Stimulated activated CD8-positive, alpha-beta memory T cell treated with anti-CD3 and anti-CD28 coated beads, Interleukin-2, amount 100 ng/mL, for 1 hour (primary cell): Measurements from ENCODE around the gene PKP3.

Source experiments
- DNase-seq, 2 donors: peaks; one replicate each; pipeline ENCODE4 v3.0.0-alpha.2; 2020; ENCODE audit warnings: low read depth in 2 of 2

The PKP3 gene

GRCh38 chr11:363948-364761 is 29.9 kb upstream of the PKP3 start:
- peak in 1 of 2 donors; percentile 40 for DNase-seq

GRCh38 chr11:364991-365725 is 28.9 kb upstream of the PKP3 start:
- no peak for DNase-seq

GRCh38 chr11:365831-366230 is 28.2 kb upstream of the PKP3 start:
- no peak for DNase-seq

GRCh38 chr11:367956-368413 is 26.0 kb upstream of the PKP3 start:
- no peak for DNase-seq

GRCh38 chr11:368414-369335 is 25.3 kb upstream of the PKP3 start:
- no peak for DNase-seq

GRCh38 chr11:369336-370018 is 24.5 kb upstream of the PKP3 start, which contains the start of gene B4GALNT4:
TSS of gene B4GALNT4 (plus strand) at chr11:369499. CDS start at chr11:369804, 305 bp downstream.
- no peak for DNase-seq

- DNase-seq: no peak
These were observed 23.7 kb upstream of the PKP3 start for GRCh38 chr11:370070-370941.

- DNase-seq: no peak
These were observed 23.0 kb upstream of the PKP3 start for GRCh38 chr11:371051-371450.

GRCh38 chr11:371716-372590 is 22.1 kb upstream of the PKP3 start:
- no peak for DNase-seq

- DNase-seq: no peak
These were observed 20.9 kb upstream of the PKP3 start for GRCh38 chr11:372809-373715.

- DNase-seq: no peak
These were observed 20.1 kb upstream of the PKP3 start for GRCh38 chr11:373716-374551.

GRCh38 chr11:375065-376025 is 18.7 kb upstream of the PKP3 start:
- DNase-seq: no peak

GRCh38 chr11:376531-377173 is 17.4 kb upstream of the PKP3 start:
- DNase-seq: no peak

- no peak for DNase-seq
These were observed 16.7 kb upstream of the PKP3 start for GRCh38 chr11:377174-377865.

- no peak for DNase-seq
These were observed 16.0 kb upstream of the PKP3 start for GRCh38 chr11:377883-378500.
